Activated CD4-positive, alpha-beta T cell treated with anti-CD3 and anti-CD28 coated beads for 36 hours (primary cell): Measurements from ENCODE around the gene CCDC170. TPM values are rescaled to one million over a fixed set of nuclear protein-coding genes. Genes with fewer than 3 reads are reported as not detected.

Source experiments
- ATAC-seq: fragments of 200-7000 bp; cut with Tn5 transposase; one replicate; pipeline ENCODE4 v1.10.0; 2021; ENCODE audit warnings: mild to moderate bottlenecking, moderate library complexity
- CTCF ChIA-PET: fragments of 350-600 bp; sonication (Branson Sonifier 250); formaldehyde crosslinking; loops from one replicate; lab custom pipeline; 2021; ENCODE audit warnings: antibody characterized with exemption; lab: Charles Lee
- POLR2A ChIA-PET: fragments of 350-600 bp; sonication (Branson Sonifier 250); formaldehyde crosslinking; loops from one replicate; lab custom pipeline; 2021; ENCODE audit warnings: antibody characterized with exemption, inconsistent platforms; lab: Charles Lee
- DNase-seq: peaks from one replicate; pipeline ENCODE4 v3.0.0-alpha.2; 2020
- H3K27ac Mint-ChIP-seq: one replicate; pipeline ENCODE4 v1.8.0; 2021; ENCODE audit warnings: mixed read lengths
- H3K27me3 Mint-ChIP-seq: one replicate; pipeline ENCODE4 v1.8.0; 2021; ENCODE audit warnings: mixed read lengths
- H3K36me3 Mint-ChIP-seq: one replicate; pipeline ENCODE4 v1.8.0; 2021; ENCODE audit warnings: low read depth, mixed read lengths
- H3K4me1 Mint-ChIP-seq: one replicate; pipeline ENCODE4 v1.8.0; 2021; ENCODE audit warnings: mixed read lengths
- H3K4me3 Mint-ChIP-seq: one replicate; pipeline ENCODE4 v1.8.0; 2021; ENCODE audit warnings: mild to moderate bottlenecking, moderate library complexity, mixed read lengths
- H3K9me3 Mint-ChIP-seq: one replicate; pipeline ENCODE4 v1.8.0; 2021; ENCODE audit warnings: low read depth, mixed read lengths
- intact Hi-C, 2 experiments: fragments of 100-400 bp; cut with DNase I in 1 of 2; cut with micrococcal nuclease in 1 of 2; formaldehyde crosslinking; loops; one replicate each; pipeline versions ENCODE4 v1.14.2 to v1.15.1; 2022 to 2024; cut with DNase I, micrococcal nuclease
- total RNA-seq, 2 experiments: library from RNA; stranded (reverse); gene quantifications; one replicate each; pipeline ENCODE4 v1.2.3, GENCODE V29; 2021

The CCDC170 gene
- total RNA-seq, 2 experiments from 2014 or later = not detected

GRCh38 chr6:151659212-151659611 lies 165.4 kb downstream of the CCDC170 start:
- DNase-seq (no peak), ATAC-seq (no peak)
- H3K27ac Mint-ChIP-seq = no peak overlapping the region
- peaks cover 8% of the 10 kb centered on the region for H3K27me3 Mint-ChIP-seq
- H3K4me1 Mint-ChIP-seq = no peaks in the 10 kb centered on the region
- ChIA-PET CTCF (no interaction called here), POLR2A (no interaction called here)
- H3K4me3 Mint-ChIP-seq = no peak overlapping the region
- peaks cover 6% of the 10 kb centered on the region for H3K9me3 Mint-ChIP-seq
- intact Hi-C loops = no loop called here
- no peaks in the 10 kb centered on the region for H3K36me3 Mint-ChIP-seq

- POLR2A ChIA-PET = no interaction called here
- no peak overlapping the region for H3K4me3 Mint-ChIP-seq
Measured at GRCh38 chr6:151661509-151661908, 167.7 kb downstream of the CCDC170 start.

GRCh38 chr6:151661928-151662327 lies 168.1 kb downstream of the CCDC170 start:
- ChIA-PET CTCF (interaction anchor here (0.5 kb wide), 1 partner anchor 355 kb away, joined by 3 read pairs; no protein-coding TSS in a partner anchor), POLR2A (no interaction called here)
- H3K4me1 Mint-ChIP-seq = no peaks in the 10 kb centered on the region
- intact Hi-C loops = no loop called here
- ATAC-seq (no peak), DNase-seq (no peak)
- H3K9me3 Mint-ChIP-seq = no peaks in the 10 kb centered on the region
- no peaks in the 10 kb centered on the region for H3K36me3 Mint-ChIP-seq
- no peak overlapping the region for H3K27ac Mint-ChIP-seq
- H3K27me3 Mint-ChIP-seq = peaks cover 13% of the 10 kb centered on the region
- H3K4me3 Mint-ChIP-seq = no peak overlapping the region

More at GRCh38 chr6:151661509-151661908, 167.7 kb downstream of the CCDC170 start:
- Mint-ChIP-seq H3K36me3 (no peaks in the 10 kb centered on the region), H3K27me3 (peaks cover 13% of the 10 kb centered on the region), H3K27ac (no peak overlapping the region), H3K9me3 (no peaks in the 10 kb centered on the region), H3K4me1 (no peaks in the 10 kb centered on the region)
- intact Hi-C loops = no loop called here
- DNase-seq (no peak), ATAC-seq (no peak)
- CTCF ChIA-PET = interaction anchor here (0.5 kb wide), 1 partner anchor 355 kb away, joined by 3 read pairs; no protein-coding TSS in a partner anchor

- H3K27ac Mint-ChIP-seq = no peak overlapping the region
- no peak for DNase-seq
- no peaks in the 10 kb centered on the region for H3K4me1 Mint-ChIP-seq
- peaks cover 18% of the 10 kb centered on the region for H3K27me3 Mint-ChIP-seq
- ATAC-seq = no peak
- ChIA-PET CTCF (interaction anchor here (0.6 kb wide), 1 partner anchor 1101 kb away, joined by 3 read pairs; no protein-coding TSS in a partner anchor), POLR2A (interaction anchor here (0.6 kb wide), 1 partner anchor 12 kb away, joined by 4 read pairs; no protein-coding TSS in a partner anchor)
- H3K36me3 Mint-ChIP-seq = no peaks in the 10 kb centered on the region
- no peaks in the 10 kb centered on the region for H3K9me3 Mint-ChIP-seq
- intact Hi-C loops = no loop called here
- no peak overlapping the region for H3K4me3 Mint-ChIP-seq
Measured at GRCh38 chr6:151663559-151663958, 169.7 kb downstream of the CCDC170 start.

- intact Hi-C loops = no loop called here
- ChIA-PET CTCF (no interaction called here), POLR2A (interaction anchor here (0.6 kb wide), 1 partner anchor 11 kb away, joined by 4 read pairs; no protein-coding TSS in a partner anchor)
- ATAC-seq (no peak), DNase-seq (no peak)
- no peaks in the 10 kb centered on the region for H3K36me3 Mint-ChIP-seq
- no peak overlapping the region for H3K4me3 Mint-ChIP-seq
- H3K27me3 Mint-ChIP-seq = peaks cover 18% of the 10 kb centered on the region
- H3K9me3 Mint-ChIP-seq = no peaks in the 10 kb centered on the region
- no peaks in the 10 kb centered on the region for H3K4me1 Mint-ChIP-seq
- H3K27ac Mint-ChIP-seq = no peak overlapping the region
Measured at GRCh38 chr6:151664390-151664789, 170.6 kb downstream of the CCDC170 start.

GRCh38 chr6:151665329-151665728 lies 171.5 kb downstream of the CCDC170 start:
- POLR2A ChIA-PET = no interaction called here
- CTCF ChIA-PET = interaction anchor here (0.7 to 1.6 kb wide), 2 partner anchors 9 to 460 kb away, joined by 3 read pairs; no protein-coding TSS in a partner anchor
- intact Hi-C loops = no loop called here

GRCh38 chr6:151666526-151666925 lies 172.7 kb downstream of the CCDC170 start:
- H3K27ac Mint-ChIP-seq = no peak overlapping the region
- no peaks in the 10 kb centered on the region for H3K9me3 Mint-ChIP-seq
- H3K4me1 Mint-ChIP-seq = no peaks in the 10 kb centered on the region
- CTCF ChIA-PET = interaction anchor here (1.1 to 1.6 kb wide), 2 partner anchors 9 to 459 kb away, joined by 3 read pairs; no protein-coding TSS in a partner anchor
- DNase-seq (no peak), ATAC-seq (no peak)
- H3K27me3 Mint-ChIP-seq = peaks cover 16% of the 10 kb centered on the region
- H3K4me3 Mint-ChIP-seq = no peak overlapping the region
- H3K36me3 Mint-ChIP-seq = no peaks in the 10 kb centered on the region
- POLR2A ChIA-PET = no interaction called here
- intact Hi-C loops = no loop called here

More at GRCh38 chr6:151665329-151665728, 171.5 kb downstream of the CCDC170 start:
- Mint-ChIP-seq H3K27me3 (peaks cover 17% of the 10 kb centered on the region), H3K4me3 (no peak overlapping the region), H3K27ac (no peak overlapping the region), H3K9me3 (no peaks in the 10 kb centered on the region), H3K36me3 (no peaks in the 10 kb centered on the region), H3K4me1 (no peaks in the 10 kb centered on the region)
- ATAC-seq = no peak
- no peak for DNase-seq

- no peaks in the 10 kb centered on the region for H3K36me3 Mint-ChIP-seq
- DNase-seq (no peak), ATAC-seq (no peak)
- H3K4me3 Mint-ChIP-seq = no peak overlapping the region
- intact Hi-C loops = no loop called here
- peaks cover 14% of the 10 kb centered on the region for H3K27me3 Mint-ChIP-seq
- CTCF ChIA-PET = no interaction called here
- no peaks in the 10 kb centered on the region for H3K4me1 Mint-ChIP-seq
- POLR2A ChIA-PET = no interaction called here
- H3K27ac Mint-ChIP-seq = no peak overlapping the region
- no peaks in the 10 kb centered on the region for H3K9me3 Mint-ChIP-seq
Measured at GRCh38 chr6:151669208-151669560, 175.4 kb downstream of the CCDC170 start.

- intact Hi-C loops = no loop called here
- no peak overlapping the region for H3K27ac Mint-ChIP-seq
Measured at GRCh38 chr6:151670116-151670515, 176.3 kb downstream of the CCDC170 start.

More at GRCh38 chr6:151670116-151670515, 176.3 kb downstream of the CCDC170 start:
- no peak for DNase-seq
- Mint-ChIP-seq H3K9me3 (no peaks in the 10 kb centered on the region), H3K4me3 (no peak overlapping the region), H3K36me3 (no peaks in the 10 kb centered on the region), H3K4me1 (no peaks in the 10 kb centered on the region), H3K27me3 (peaks cover 12% of the 10 kb centered on the region)
- no peak for ATAC-seq
- POLR2A ChIA-PET = no interaction called here
- CTCF ChIA-PET = interaction anchor here (1.1 kb wide), 1 partner anchor 31 kb away, joined by 4 read pairs; no protein-coding TSS in a partner anchor

Other genes starting within 250 kb of the CCDC170 start
- 10 to 100 TPM; 17.1 to 19.3 TPM for gene ZBTB2, start 102.5 kb upstream of the CCDC170 start, total RNA-seq
- gene RMND1, start 41.9 kb upstream of the CCDC170 start, total RNA-seq = 10 to 100 TPM; 20.8 to 21.5 TPM